ENCODE measurements around the gene MUC3A. TPM values are rescaled to one million over a fixed set of nuclear protein-coding genes. Genes with fewer than 3 reads are reported as not detected.

MUC3A gene
- total and polyA plus RNA-seq, 10 of the 15 experiments (the other 5 are each of a cell fraction or from before 2014, with no cell fraction given) = 0.07 to 0.10 TPM; not detected in 8

GRCh38 chr7:101017064-101017777 lies 67.9 kb downstream of the MUC3A start:
- 3% methylated on average over 29 of the region's 29 CpGs for WGBS (ENCODE audit: insufficient coverage, insufficient replicate concordance, low lambda C conversion rate, missing lambda C conversion rate)
- SMC1A ChIA-PET (ENCODE audit: uncharacterized antibody, unreplicated experiment) = no interaction called here
- Histone ChIP-seq H3K36me3 (ENCODE audit: control insufficient read depth in 2 of 2, insufficient read depth in 2 of 2, low read length in 1 of 2) (no peaks in the 10 kb centered on the region; a peak in 2 of 4 replicates), H3K27me3 (replicated peaks in 1 of 2; ENCODE audit: control insufficient read depth in 2 of 2, insufficient read depth in 2 of 2, low read length in 1 of 2) (no peaks in the 10 kb centered on the region), H3K4me1 (ENCODE audit: control insufficient read depth, insufficient read depth, low read length) (peaks cover 15% of the 10 kb centered on the region), H3K9ac (ENCODE audit: control insufficient read depth, insufficient read depth, low read length) (peak overlapping the region; percentile 88), H3K27ac (ENCODE audit: control insufficient read depth, insufficient read depth) (peak overlapping the region; percentile 91), H3K4me2 (ENCODE audit: control insufficient read depth, insufficient read depth) (peak overlapping the region; percentile 88), H2AFZ (ENCODE audit: control insufficient read depth, low read depth, low read length) (peak overlapping the region; percentile 90), H4K20me1 (ENCODE audit: control insufficient read depth, insufficient read depth) (no peaks in the 10 kb centered on the region), H3K79me2 (ENCODE audit: control insufficient read depth, insufficient read depth, low read length) (no peaks in the 10 kb centered on the region; the same call in none of the 2 replicates), H3K9me3 (replicated peaks; ENCODE audit: control insufficient read depth, insufficient read depth, low read length) (no peaks in the 10 kb centered on the region), H3K4me3 (peak overlapping the region; percentile 95)
- BruUV-seq (replicated peaks) = TSS peak; percentile 79
- CTCF ChIA-PET = no interaction called here
- in situ Hi-C loops (cut with MboI) = no loop called here
- peak; percentile 92 for ATAC-seq
- DNase-seq (ENCODE audit: low read depth, low spot score) = peak; percentile 36
- RAD21 ChIA-PET (ENCODE audit: unreplicated experiment) = no interaction called here
- POLR2A ChIA-PET = interaction anchor here (0.5 kb wide), 1 partner anchor 118 kb away, joined by 3 read pairs; no protein-coding TSS in a partner anchor
- intact Hi-C loops (cut with micrococcal nuclease; ENCODE audit: unreplicated experiment) = no loop called here
- peak; percentile 95 for FAIRE-seq
- TF ChIP-seq BCL3 (IDR thresholded peaks at IDR 0.05; ENCODE audit: borderline replicate concordance, insufficient read depth, low read depth, low read length, poor library complexity, severe bottlenecking) = peak; percentile 83
- peak; percentile 29 for TF ChIP-seq RELA (IDR thresholded peaks at IDR 0.05; ENCODE audit: borderline replicate concordance, partially characterized antibody)
- TF ChIP-seq CREB1 (IDR thresholded peaks at IDR 0.05; ENCODE audit: low read depth) = peak; percentile 72; the same call in 1 of the 2 replicates
- peak; percentile 68; the same call in 1 of the 2 replicates for TF ChIP-seq PAX5 (IDR thresholded peaks at IDR 0.05; ENCODE audit: borderline replicate concordance, low read depth, low read length)
- no peak for TF ChIP-seq ASH2L (IDR thresholded peaks at IDR 0.05; ENCODE audit: borderline replicate concordance, low read depth)
- TF ChIP-seq SPI1 (IDR thresholded peaks at IDR 0.05; ENCODE audit: borderline replicate concordance, insufficient read depth, low read depth, low read length) = peak; percentile 66; the same call in 1 of the 2 replicates
- TF ChIP-seq MTA2 (IDR thresholded peaks at IDR 0.05; ENCODE audit: low read depth) = no peak
- TF ChIP-seq TBL1XR1 (IDR thresholded peaks at IDR 0.05; ENCODE audit: low read depth, low read length) = peak; percentile 87
- TF ChIP-seq IKZF1 (conservative IDR thresholded peaks at IDR 0.05) = peak; percentile 81
- TF ChIP-seq ELK1 (IDR thresholded peaks at IDR 0.05; ENCODE audit: low read depth, low read length) = peak; percentile 69
- TF ChIP-seq RELB (IDR thresholded peaks at IDR 0.05; ENCODE audit: low read depth) = 0 out of 2 replicates have a peak, but pooled peaks have one; percentile 58
- TF ChIP-seq CHD2 (IDR thresholded peaks at IDR 0.05; ENCODE audit: borderline replicate concordance, low read depth, low read length) = no peak
- TF ChIP-seq RUNX3 (IDR thresholded peaks at IDR 0.05; ENCODE audit: low read length) = peak; percentile 45
- peak; percentile 18 for TF ChIP-seq SP1 (IDR thresholded peaks at IDR 0.05; ENCODE audit: low read depth, low read length)
- peak; percentile 51; the same call in 1 of the 2 replicates for TF ChIP-seq ZBTB40 (IDR thresholded peaks at IDR 0.05; ENCODE audit: borderline replicate concordance)
